HG03378 (cell line): ENCODE results near the gene ECI1.
A peak's percentile ranks its signal among the peaks of the same experiment; 100 is the strongest.
"Not testable (repeated sequence)": the region's sequence is repeated elsewhere in the genome, so short reads cannot be mapped to it uniquely, and the experiment has no call there.

Source experiments
- ATAC-seq: cut with Tn5 transposase; IDR thresholded peaks from one replicate; pipeline ENCODE4 v1.9.1; 2021; ENCODE audit warnings: mild to moderate bottlenecking, moderate library complexity; ENCODE audit not compliant: unreplicated experiment

The ECI1 gene

DNA sequence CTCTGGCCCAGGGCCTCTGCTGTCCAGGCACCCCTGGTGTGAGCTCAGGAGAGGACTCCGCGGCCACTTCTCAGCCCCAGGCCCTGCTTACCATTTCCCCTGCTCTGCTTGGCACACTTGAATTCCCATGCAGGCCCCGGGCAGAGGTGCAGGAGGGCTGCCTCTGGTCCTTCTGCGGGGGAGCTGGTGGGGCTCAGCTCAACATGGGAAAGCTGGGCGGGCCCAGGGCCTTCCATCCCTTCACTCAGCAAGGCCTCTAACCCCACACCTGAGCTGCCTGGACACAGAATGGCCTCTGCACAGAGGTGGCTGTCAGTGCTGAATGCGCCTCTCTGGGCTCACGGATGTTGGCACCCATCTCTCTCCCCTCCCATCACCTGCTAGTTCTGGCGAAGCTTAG lies 29.1 kb upstream of the ECI1 start:
- no peak for ATAC-seq

DNA sequence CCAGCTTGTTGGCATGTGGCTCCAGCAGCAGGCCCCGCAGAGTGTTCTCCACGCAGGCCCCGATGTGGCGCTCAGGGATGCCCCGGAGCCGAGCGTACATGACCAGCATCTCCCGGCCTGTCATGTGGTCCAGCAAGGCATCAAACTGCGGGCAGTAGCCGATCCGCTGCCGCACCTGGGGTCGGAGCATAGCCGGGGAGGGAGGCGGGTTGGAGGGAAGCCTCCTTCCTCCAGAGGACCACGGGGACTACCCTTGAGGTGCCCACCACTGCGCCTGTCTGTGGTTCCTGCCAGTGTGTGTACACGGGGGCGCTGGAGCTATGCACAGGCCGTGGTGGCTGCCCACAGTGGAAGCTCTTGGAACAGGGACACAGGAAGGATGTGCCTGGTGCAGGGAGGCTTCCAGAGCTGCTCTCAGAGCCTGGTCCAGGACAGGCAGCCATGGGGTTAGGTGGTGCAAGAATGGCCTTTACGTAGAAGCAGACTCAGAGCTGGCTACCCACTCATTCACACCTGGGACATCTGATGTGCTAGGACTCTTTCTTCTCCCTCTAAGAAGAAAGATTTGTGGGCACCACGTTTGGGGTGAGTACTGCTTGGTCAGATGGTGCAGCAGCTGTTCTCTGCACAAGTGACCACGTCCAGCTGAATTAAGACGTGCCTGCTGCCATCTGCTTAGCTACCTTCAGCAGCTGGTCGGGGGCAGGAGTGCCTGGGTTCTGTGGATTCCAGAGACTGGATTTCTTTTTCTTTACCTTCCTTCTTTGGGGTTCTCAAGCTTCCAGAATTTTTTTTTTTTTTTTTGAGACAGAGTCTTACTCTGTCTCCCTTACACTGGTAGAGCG lies 27.8 kb upstream of the ECI1 start:
- ATAC-seq, result no peak

DNA sequence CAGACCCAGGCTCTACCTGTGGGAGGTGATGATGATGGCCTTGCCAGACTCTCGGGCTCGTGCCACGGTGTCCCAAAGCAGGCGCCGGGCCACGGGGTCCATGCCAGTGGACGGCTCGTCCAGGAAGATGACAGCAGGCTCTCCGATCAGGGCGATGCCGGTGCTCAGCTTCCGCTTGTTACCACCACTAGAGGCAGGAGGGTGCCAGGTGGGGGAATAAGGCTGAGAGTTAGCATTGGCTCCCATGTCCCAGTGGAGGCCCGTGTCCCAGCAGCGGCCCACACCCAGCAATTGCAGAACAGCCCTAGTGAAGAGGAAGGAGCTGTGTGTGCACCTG lies 26.9 kb upstream of the ECI1 start:
- no peak for ATAC-seq

DNA sequence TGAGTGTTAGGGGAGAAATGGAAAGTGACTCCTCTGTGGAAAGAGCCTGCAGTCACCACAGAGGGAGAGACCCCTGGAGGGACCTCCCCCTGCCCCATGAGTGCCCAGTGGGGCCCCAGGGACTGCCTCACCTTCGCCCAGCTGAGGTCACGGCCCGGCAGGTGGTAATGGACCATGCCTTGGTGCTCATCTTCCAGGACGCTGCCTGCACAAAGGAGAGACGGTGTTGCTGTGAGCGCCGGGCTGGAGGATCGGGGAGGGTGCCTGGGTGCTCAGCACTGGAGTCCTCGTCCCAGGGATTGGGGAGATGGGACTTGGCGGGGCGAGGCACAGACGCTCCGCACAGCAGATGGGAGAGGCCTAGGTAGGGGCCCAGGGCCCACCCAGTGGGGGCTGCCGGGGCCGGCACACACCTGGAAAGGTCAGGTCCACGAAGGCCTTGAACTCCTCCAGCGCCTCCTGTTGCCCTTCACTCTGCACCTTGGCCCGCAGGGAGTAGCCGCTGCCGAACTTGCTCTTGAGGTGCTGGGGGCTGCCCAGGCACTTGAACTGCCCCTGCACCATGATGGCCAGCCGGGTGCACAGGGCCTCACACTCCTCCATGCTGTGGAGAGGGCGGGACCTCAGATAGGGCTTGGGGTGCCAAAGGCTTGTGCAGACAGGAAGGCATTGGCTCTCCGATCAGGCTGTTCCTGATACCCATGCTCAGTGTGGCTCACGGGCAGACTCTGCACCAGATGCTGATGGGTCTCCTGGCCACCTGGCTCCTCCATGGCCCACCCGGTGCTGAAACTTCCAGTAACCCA lies 26.3 kb upstream of the ECI1 start:
- no peak for ATAC-seq

DNA sequence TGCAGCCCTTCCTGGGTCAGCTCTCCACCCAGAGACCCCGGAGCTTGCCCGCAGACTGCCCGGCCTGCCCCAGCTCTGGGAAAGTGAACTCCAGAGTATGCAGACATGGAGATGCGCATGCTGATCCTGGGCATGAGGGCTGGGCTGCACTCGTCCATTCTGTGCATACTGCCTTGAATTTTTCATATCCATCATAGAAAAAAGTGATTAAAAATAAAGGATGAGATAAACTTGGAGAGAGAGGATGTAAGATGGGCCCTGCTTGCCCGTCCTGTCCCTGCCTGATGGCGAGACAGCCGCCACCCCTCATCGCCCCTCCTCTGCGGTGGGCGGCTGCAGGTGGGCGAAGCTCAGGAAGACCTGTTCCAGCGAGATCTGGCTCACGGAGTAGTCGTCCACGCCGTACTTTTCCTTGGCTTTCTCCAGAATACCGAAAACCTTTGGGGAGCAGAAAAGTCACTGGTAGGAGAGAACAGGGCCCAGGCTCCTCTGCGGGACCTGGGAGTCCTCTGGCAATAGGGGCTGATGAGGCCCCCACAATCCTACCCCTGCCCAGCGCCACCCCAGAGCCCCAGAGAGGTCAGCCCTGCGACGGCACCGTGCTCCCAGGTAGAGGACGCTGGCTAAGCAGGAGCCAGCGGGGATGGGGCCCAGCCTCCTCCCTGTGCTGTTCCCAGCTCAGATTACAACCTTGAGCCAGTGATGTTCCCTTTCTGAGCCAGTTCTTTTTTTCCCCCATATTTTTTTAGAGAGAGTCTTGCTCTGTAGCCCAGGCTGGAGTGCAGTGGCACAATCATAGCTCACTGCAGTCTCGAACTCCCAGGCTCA lies 25.2 kb upstream of the ECI1 start:
- ATAC-seq, result no peak

DNA sequence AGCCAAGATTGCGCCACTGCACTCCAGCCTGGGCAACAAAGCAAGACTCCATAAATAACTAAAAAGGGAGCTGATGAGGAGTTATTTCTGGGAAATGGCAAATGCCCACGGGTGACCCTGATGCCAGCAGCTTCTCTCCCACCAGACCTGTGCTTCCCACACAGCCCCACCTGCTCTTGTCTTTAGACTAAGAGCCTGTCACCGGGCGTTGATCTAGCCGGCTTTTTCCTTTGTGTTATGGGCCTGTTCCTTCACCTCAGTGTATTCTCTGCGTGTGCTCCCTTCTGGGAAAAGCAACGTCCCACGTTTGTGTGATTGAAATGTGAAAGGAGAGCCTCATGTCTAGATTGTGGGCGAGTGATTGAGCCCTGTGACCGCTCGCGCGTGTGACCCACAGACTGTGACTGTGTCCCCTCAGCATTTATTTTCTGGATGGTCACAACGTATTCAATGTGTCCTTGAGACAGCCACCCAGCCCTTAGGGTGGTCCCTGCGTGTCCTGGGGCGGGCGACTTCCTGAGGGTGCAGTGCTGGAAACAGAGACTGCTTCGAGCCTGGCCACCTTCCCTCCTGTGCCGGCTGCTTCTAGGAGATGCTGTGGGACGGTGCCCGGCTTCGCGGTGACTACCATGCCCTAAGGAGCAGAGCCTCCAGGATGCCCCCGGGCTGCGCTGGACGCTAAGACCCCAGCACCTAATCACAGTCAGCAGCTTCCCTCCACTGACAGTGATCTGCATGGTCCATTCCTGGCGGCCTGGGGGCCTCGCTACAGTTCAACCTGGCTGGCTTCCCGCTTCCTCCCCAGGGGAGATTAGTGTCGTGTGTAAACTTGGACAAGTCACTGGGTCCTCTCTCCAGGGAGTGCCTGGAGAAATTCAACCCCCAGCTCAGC lies 24.3 kb upstream of the ECI1 start:
- no peak for ATAC-seq

DNA sequence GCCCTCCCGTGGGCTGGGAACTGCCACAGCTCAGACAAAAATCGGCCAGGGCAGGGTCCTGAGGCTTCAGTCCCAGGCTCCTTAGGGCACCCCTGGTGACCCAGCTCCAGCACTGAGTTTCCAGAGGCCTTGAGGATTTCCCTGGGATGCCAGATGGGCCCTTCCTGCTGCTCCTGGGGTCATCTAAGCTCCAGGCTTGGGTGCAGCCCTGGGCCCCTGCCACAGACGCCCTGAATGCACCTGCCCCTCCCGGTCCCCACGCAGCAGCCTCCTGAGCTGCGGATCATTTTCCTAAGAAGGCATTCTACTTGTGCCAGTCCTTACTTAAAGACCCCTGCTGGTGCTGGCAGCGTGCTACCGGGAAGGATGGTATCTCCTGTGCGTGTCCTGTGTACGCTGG lies 22.5 kb upstream of the ECI1 start:
- ATAC-seq, result no peak

DNA sequence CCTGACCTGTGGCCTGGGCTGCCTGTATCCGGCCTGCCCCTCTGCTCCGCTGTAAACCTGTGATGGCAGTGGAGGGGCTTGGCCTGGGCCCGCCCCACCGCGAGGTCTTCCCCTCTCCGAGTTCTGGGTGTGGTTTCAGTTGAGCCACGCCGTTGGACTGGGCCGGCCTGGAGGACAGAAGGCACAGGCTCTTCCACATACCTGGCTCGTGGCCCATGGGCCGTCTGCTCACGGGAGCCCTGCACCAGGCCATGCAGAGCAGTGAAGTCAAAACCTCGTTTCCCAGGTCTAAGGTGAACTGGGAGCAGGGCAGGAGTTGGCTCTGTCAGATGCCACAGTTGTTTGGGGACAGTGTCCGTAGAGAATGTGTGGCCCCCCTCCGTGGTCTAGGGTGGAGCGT lies 22.1 kb upstream of the ECI1 start:
- ATAC-seq, result no peak

DNA sequence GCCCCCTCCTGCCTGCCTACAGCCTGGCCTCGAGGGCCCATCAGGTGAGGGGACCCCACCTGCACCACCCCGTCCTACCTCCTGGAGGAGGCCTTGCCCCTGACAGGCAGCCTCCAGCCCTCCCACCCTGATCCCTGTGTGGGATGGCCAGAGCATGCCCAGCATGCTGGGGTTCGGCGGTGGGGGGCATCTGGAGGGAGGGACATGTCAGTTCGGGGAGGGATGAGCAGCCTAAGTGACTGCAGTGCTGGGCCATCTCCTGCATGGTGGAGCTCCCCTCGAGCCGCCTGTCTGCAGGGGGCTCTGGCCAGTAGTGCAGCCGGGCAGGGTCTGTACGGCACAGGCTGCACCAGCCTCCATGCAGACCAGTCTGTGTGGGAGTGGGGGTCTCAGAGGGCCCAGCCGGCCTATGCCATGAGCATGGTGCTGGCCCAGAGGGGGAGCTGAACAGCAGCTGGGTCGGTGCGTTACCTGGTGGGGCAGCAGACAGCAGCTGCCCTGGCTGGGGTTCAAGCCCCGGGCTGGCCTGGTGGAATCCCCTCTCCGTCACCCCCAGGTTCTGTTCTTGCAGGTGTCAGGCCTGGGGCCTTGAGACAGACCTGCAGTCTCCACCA lies 20.6 kb upstream of the ECI1 start:
- no peak for ATAC-seq

DNA sequence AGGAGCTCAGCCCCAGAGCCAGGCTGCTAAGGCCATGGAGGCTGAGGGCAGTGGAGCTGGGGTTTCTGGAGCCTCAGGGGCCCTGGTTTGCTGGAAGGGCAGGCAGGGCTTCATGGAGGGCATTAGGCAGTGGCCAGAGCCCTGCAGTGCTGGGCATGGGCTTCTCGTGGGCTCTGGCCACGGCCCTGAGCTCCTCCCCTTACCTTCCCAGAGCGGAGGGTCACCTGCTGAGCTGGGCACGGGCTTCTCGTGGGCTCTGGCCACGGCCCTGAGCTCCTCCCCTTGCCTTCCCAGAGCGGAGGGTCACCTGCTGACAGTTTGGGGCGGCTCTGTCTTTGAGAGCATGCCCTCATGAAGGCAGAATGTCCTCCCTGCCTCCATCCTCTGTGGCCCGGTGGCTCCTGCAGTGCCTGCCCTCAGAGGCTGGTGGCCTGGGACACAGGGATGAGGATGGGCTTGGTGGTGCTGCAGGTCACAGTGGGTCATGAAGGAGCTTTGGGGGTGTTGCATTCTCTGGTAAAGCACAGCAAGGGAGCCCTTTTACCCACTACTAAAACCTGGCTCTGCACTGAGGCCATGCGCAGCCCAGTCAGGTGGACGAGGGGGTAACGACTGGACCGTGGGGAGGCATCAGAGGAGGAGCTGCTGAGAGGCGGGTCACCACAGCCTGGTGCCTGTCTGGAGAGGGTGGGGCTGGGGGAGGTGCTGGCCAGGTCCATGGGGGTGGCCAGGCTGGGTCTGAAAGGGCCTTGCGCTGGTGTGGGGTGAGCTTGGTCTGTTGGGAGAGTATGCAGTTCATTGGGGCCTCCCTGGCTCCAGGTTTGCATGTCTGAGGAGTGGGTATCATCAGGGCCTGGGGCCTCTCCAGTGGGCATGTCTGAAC lies 19.4 kb upstream of the ECI1 start:
- ATAC-seq, result no peak

DNA sequence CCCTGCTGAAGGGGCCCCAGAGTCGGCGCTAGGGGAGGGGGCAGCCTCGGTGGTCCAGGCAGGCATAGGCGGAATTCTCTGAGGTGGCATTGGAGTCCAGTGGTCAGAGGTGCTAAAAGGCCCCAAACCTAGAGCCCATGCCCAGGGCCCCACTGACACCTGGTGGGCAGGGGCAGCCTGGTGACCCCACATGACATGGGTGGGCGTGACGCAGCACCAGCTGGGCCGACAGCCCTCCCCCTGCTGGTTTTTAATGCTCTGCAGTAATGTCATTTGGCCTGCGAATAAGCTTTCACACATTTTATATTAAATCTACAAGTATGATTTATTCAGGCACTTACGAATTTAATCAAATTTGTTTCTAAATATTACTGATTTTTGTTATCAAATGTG lies 18.7 kb upstream of the ECI1 start:
- ATAC-seq, result no peak

DNA sequence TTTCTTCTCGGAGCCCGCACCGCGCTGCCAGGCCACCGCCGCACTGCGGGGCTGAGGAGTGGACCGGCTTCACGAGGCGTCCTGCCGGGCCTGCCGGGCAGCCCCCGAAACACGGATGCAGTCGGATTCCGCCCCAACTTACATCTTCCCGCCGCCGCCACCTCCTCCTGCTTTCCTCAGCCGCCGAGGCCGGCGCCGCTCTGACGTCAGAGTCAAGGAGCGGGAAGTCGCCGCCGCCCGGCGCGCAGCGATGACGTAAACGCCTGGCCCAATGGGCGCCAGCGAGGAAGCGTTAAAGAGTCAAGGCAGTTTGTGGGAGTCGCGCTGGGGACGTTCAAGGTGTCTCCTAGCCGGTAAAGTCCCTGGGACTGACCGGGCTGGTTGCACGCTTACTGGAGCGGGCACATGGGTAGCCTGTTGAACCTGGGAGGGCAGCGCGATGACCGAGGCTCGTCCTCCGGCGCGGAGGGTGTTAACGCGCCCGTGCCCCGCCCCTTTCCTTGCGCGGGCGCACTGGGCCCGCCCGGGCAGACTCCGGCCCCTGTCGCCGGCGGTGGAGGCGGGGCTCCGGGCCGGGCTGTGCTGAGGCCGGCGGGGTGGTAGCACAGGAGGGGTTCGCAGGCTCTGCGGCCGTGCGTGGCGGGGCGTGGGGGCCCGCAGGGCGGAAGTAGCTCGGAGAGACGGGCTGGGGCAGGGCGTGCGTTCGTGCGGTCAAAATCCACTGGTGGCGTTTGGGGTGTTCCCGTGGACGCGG lies 16.7 kb upstream of the ECI1 start, which contains the start of gene RNPS1:
Gene RNPS1, minus strand, starts transcription at position 214 of the 754 bp plus-strand sequence. CDS start 3,483 bp downstream, outside the sequence.
- ATAC-seq, result peak; percentile 61

DNA sequence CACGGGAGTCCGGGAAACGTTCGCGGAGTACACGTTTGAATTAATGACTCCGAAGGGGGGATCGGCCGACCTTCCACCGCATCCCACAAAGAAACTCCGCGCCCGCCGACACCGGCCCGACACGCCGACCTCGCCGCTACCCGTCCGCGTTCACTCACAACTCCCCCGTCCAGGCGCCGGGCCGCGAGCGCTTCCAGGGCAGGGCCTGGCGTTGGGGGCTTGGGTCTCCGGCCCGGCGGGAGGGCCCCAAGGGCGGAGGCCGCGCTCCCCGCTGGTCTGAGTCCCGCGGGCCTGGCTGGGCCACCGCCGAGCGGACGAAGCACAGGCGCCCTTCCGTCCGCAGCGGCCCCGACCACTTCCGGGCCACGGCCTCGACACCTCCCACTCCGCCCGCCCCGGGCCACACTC lies 16.1 kb upstream of the ECI1 start:
- ATAC-seq, result peak; percentile 43

DNA sequence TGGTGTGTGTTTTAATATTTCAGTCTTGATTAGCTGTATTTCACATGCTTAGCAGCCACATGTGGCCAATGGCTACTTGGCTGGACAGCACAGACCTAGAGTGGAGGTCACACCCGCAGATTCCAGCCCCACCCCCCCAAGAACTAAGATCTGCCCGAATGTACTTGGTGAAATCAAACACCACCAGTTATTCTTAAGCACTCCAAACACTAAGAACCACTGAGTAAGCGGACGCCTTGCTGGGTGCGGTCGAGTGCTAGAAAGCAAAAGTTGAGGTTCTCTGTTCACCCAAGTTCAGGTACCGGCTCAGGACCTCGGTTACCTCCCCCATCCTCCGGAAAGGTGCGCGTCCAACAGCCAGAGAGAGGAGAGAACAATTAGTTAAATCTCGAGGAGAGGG lies 15.5 kb upstream of the ECI1 start:
- ATAC-seq, result not testable (repeated sequence)

DNA sequence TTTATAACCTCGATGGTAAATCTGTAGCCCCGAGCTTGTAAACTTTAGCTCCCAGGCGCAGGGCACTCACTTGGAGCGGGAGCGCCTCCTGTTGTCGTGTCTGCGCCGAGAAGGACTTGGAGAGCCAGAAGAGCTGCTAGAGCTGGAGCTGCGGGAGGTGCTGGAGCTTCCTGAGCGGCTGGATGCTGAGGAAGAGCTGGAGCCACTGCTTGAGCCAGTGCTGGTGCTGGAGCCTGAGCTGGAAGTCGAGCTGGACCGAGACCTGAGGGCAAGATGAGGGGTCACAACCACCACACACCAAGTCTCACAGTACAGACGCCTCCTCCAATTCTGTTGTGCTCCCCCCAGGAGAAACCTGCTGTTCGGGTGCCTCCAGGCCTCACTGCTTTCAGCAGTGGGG lies 11.6 kb upstream of the ECI1 start:
- not testable (repeated sequence) for ATAC-seq

DNA sequence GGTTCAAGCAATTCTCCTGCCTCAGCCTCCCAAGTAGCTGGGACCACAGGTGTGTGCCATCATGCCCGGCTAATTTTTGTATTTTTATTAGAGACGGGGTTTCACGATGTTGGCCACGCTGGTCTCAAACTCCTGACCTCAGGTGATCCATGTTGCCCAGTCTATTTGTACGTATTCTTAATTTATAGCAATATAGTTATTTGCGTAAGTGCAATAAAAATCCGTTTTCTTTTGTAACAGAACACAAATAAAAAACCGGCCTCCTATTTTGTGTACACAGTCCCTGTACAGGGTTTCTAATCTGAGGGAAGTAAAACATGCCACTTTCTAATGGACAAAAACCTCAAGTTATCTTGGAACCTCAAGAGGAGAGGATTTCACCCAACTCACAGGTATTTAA lies 8.9 kb upstream of the ECI1 start:
- ATAC-seq, result no peak

DNA sequence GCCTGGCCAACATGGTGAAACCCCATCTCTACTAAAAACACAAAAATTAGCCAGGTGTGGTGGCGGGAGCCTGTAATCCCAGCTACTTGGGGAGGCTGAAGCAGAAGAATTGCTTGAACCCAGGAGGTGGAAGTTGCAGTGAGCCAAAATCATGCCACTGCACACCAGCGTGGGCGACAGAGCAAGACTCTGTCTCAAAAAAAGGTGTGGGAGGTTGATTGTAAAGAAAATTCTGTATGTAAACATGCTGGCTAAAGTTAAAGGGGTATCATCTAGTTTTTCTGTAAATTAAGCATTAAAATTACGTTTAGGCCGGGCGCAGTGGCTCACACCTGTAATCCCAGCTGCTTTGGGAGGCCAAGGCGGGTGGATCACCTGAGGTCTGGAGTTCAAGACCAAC lies 7.1 kb upstream of the ECI1 start:
- ATAC-seq, result not testable (repeated sequence)

DNA sequence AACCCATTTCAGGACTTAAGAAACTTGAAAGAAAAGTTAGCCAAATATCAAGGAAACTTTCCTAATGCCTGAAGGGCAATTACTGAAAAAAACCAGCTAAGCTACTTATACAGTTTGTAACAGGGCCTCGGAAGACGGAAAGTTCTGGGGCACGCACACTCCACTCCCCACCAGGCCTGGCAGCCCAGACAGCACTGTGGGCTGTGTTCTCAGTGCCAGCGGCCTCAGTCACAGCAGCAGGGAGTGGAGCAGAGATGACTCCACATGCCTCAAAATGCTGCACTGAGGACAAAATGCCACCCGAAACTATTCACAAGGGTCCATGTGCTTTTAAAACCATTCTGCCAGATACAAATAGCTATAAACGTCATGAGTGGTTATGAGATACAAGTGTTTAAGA lies 6.3 kb upstream of the ECI1 start:
- no peak for ATAC-seq
